Right lobe of liver (tissue), 4 donors: Measurements from ENCODE around the gene DLG4.

Experiments used
- POLR2A ChIP-seq: fragments of 450-650 bp; IDR thresholded peaks from one replicate; pipeline ENCODE4 v1.6.1; 2017; ENCODE audit warnings: antibody characterized with exemption, mild to moderate bottlenecking
- TF ChIP-seq, protein P1 (sequence below), 4 donors: fragments of 200-600 bp in 3 of 4; fragments of 450-650 bp in 1 of 4; IDR thresholded peaks; one replicate each; pipeline versions ENCODE4 v1.5.1 to v1.8.0; 2016 to 2022; ENCODE audit warnings: antibody characterized with exemption in 4 of 4, mild to moderate bottlenecking in 2 of 4
- donor health status: DM: no; HTN: no; CAD: no.
- donor health status: DM: no; HTN: no; CAD: no.
- donor health status: DM: no; HTN: yes; CAD: no.

DNA sequence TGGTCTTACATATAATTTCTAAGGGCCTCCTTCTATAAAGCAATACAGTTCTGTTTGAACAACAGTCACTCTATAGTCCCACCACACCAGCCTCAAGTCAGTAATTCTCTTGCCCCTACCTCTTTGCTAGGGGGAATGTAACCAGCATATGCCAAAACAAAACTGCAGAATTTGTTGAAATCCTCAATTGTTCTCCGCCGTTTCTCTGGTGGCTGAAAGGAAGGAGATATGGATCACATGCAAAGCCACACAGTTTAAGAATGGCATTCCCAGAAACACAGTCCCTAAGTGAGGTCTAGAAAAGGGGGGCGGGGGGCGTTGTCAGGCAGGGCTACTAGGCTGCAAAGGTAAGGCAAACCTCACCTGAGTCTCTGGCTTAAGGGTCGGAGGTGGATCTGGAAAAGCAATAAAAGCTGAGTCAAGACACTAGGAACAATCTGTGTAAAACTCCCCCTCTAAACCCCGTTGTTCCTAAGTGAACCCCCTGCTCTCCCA, 17.7 kb upstream of the DLG4 start:
- TF ChIP-seq POLR2A, result no peak
- TF ChIP-seq, protein P1, sequence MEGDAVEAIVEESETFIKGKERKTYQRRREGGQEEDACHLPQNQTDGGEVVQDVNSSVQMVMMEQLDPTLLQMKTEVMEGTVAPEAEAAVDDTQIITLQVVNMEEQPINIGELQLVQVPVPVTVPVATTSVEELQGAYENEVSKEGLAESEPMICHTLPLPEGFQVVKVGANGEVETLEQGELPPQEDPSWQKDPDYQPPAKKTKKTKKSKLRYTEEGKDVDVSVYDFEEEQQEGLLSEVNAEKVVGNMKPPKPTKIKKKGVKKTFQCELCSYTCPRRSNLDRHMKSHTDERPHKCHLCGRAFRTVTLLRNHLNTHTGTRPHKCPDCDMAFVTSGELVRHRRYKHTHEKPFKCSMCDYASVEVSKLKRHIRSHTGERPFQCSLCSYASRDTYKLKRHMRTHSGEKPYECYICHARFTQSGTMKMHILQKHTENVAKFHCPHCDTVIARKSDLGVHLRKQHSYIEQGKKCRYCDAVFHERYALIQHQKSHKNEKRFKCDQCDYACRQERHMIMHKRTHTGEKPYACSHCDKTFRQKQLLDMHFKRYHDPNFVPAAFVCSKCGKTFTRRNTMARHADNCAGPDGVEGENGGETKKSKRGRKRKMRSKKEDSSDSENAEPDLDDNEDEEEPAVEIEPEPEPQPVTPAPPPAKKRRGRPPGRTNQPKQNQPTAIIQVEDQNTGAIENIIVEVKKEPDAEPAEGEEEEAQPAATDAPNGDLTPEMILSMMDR (IDR thresholded peaks at IDR 0.05), result no peak
